RWPE2 (cell line): ENCODE results near the gene IGHMBP2.

ENCODE experiments used
- ATAC-seq: fragments of 200-7000 bp; cut with Tn5 transposase; 3 replicates; pipeline ENCODE4 v1.9.1; 2021; ENCODE audit warnings: low read depth
- DNase-seq: peaks from one replicate; pipeline ENCODE4 v3.0.0-alpha.2; 2020; ENCODE audit warnings: low spot score
- H3K27ac ChIP-seq: fragments of 450-650 bp; 2 replicates; pipeline ENCODE4 v1.5.1; 2017; ENCODE audit warnings: mild to moderate bottlenecking; ENCODE audit not compliant: poor library complexity, severe bottlenecking
- H3K27me3 ChIP-seq: fragments of 250-450 bp; sonication (Bioruptor Pico); 2 replicates; pipeline ENCODE4 v1.5.1; 2021; ENCODE audit warnings: mild to moderate bottlenecking, moderate library complexity; ENCODE audit not compliant: insufficient read depth, poor library complexity, severe bottlenecking
- H3K36me3 ChIP-seq: fragments of 250-450 bp; sonication (Bioruptor Pico); 2 replicates; pipeline ENCODE4 v1.5.1; 2020; ENCODE audit warnings: low read depth, mild to moderate bottlenecking, moderate library complexity
- H3K4me1 ChIP-seq: fragments of 250-450 bp; sonication (Bioruptor Pico); 2 replicates; pipeline ENCODE4 v1.5.1; 2021; ENCODE audit warnings: mild to moderate bottlenecking, moderate library complexity; ENCODE audit not compliant: insufficient read depth, poor library complexity, severe bottlenecking
- H3K4me3 ChIP-seq: fragments of 250-450 bp; sonication (Bioruptor Pico); 2 replicates; pipeline ENCODE4 v1.5.1; 2021; ENCODE audit warnings: mild to moderate bottlenecking, moderate library complexity; ENCODE audit not compliant: severe bottlenecking
- H3K9me3 ChIP-seq: fragments of 250-450 bp; sonication (Bioruptor Pico); 2 replicates; pipeline ENCODE4 v1.5.1; 2021; ENCODE audit warnings: mild to moderate bottlenecking, moderate library complexity; ENCODE audit not compliant: severe bottlenecking
- CTCF ChIP-seq: fragments of 450-650 bp; IDR thresholded peaks from one replicate; pipeline ENCODE4 v1.5.1; 2017; ENCODE audit warnings: mild to moderate bottlenecking, moderate library complexity; ENCODE audit not compliant: poor library complexity, severe bottlenecking

The IGHMBP2 gene

GRCh38 chr11:68965901-68966853 lies 62.5 kb downstream of the IGHMBP2 start:
- Histone ChIP-seq H3K4me3 (no peak overlapping the region), H3K27ac (no peak overlapping the region), H3K4me1 (no peaks in the 10 kb centered on the region), H3K9me3 (no peaks in the 10 kb centered on the region), H3K27me3 (no peaks in the 10 kb centered on the region), H3K36me3 (no peaks in the 10 kb centered on the region)
- no peak for DNase-seq
- TF ChIP-seq CTCF, result no peak
- no peak for ATAC-seq

- Histone ChIP-seq H3K27me3 (no peaks in the 10 kb centered on the region), H3K4me3 (no peak overlapping the region), H3K27ac (no peak overlapping the region), H3K9me3 (no peaks in the 10 kb centered on the region), H3K36me3 (no peaks in the 10 kb centered on the region), H3K4me1 (no peaks in the 10 kb centered on the region)
- no peak for TF ChIP-seq CTCF
- no peak for DNase-seq
- no peak for ATAC-seq
These were observed 63.4 kb downstream of the IGHMBP2 start for GRCh38 chr11:68966894-68967780.

DNA sequence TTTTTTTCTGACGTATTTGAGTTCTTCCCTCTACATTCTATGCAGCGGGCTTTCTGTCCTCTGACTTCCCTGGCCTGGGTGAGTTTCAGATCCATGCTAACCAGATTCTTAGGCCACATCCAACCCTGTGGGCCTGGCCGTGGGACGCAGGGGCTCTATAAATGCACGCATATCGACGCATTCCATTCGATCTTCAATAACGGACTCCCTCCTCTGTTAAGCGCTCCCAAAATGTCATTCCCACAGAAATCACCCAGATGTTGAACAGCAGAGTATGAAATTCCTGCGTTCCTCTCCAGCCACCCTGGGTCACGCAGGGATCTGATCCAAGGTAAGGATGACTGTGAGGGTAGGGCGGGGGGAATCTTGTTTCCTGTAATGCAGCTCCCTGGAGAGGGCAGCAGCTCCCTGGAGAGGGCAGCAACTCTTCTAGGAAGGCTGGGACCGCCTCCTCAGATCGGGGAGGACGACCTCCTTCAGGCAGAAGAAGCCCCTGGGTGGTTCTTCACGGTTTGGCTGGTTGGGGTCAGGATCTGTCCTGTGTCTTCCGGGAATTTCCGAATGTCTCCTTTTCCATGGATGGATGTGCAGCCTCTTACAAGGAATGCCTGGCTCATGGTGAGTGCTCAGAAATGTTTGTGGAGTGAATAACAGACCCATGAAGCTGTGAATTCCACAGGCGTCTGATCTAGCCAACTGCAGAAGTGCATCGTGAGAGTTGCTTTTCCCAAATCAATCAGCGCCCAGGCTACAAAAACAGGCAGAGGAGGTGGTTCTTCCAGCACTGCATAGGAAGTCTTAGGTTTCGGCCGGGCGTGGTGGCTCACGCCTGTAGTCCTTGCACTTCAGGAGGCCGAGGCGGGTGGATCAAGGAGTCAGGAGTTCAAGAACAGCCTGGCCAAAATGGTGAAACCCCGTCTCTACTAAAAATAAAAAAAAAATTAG lies 64.9 kb downstream of the IGHMBP2 start:
- H3K4me1 ChIP-seq, result no peaks in the 10 kb centered on the region
- no peaks in the 10 kb centered on the region for H3K9me3 ChIP-seq
- DNase-seq (no peak), ATAC-seq (no peak)
- no peaks in the 10 kb centered on the region for H3K36me3 ChIP-seq
- TF ChIP-seq CTCF, result no peak
- no peak overlapping the region for H3K4me3 ChIP-seq
- H3K27me3 ChIP-seq, result no peaks in the 10 kb centered on the region
- no peak overlapping the region for H3K27ac ChIP-seq

GRCh38 chr11:68969386-68969785 lies 65.7 kb downstream of the IGHMBP2 start:
- ATAC-seq (no peak), DNase-seq (no peak)
- Histone ChIP-seq H3K36me3 (no peaks in the 10 kb centered on the region), H3K27me3 (no peaks in the 10 kb centered on the region), H3K27ac (no peak overlapping the region), H3K4me1 (no peaks in the 10 kb centered on the region), H3K4me3 (no peak overlapping the region), H3K9me3 (no peaks in the 10 kb centered on the region)
- no peak for TF ChIP-seq CTCF
